G401.6 (cell line): ENCODE results near the gene UCK2.

ENCODE experiments used
- FAIRE-seq: peaks from 2 replicates; lab custom pipeline; 2012; peaks lifted over from hg19 to GRCh38; lab: Jason Lieb, UNC

The UCK2 gene

GRCh38 chr1:165900576-165901380 is 73.4 kb downstream of the UCK2 start:
- no peak for FAIRE-seq

- no peak for FAIRE-seq
Measured at GRCh38 chr1:165902565-165902964, 75.2 kb downstream of the UCK2 start.

- no peak for FAIRE-seq
Measured at GRCh38 chr1:165903672-165904071, 76.3 kb downstream of the UCK2 start.

- FAIRE-seq, result no peak
Measured at GRCh38 chr1:165904948-165905347, 77.5 kb downstream of the UCK2 start.

- FAIRE-seq, result no peak
Measured at GRCh38 chr1:165905853-165906252, 78.4 kb downstream of the UCK2 start.

- no peak for FAIRE-seq
Measured at GRCh38 chr1:165907256-165907857, 79.9 kb downstream of the UCK2 start.

- FAIRE-seq, result no peak
Measured at GRCh38 chr1:165910764-165911421, 83.5 kb downstream of the UCK2 start.

- no peak for FAIRE-seq
Measured at GRCh38 chr1:165911609-165912281, 84.3 kb downstream of the UCK2 start.

GRCh38 chr1:165912638-165913037 is 85.2 kb downstream of the UCK2 start:
- no peak for FAIRE-seq

- FAIRE-seq, result peak; percentile 96
Measured at GRCh38 chr1:165914136-165914798, 86.9 kb downstream of the UCK2 start.

GRCh38 chr1:165915480-165915879 is 88.1 kb downstream of the UCK2 start:
- no peak for FAIRE-seq

GRCh38 chr1:165915932-165916348 is 88.5 kb downstream of the UCK2 start:
- no peak for FAIRE-seq

GRCh38 chr1:165917166-165917565 is 89.8 kb downstream of the UCK2 start:
- FAIRE-seq, result no peak

GRCh38 chr1:165924117-165924516 is 96.7 kb downstream of the UCK2 start:
- no peak for FAIRE-seq

GRCh38 chr1:165925498-165926079 is 98.2 kb downstream of the UCK2 start:
- no peak for FAIRE-seq

- no peak for FAIRE-seq
Measured at GRCh38 chr1:165927169-165927568, 99.8 kb downstream of the UCK2 start.

GRCh38 chr1:165928075-165928731 is 100.8 kb downstream of the UCK2 start:
- no peak for FAIRE-seq

GRCh38 chr1:165930961-165931360 is 103.5 kb downstream of the UCK2 start:
- FAIRE-seq, result no peak

- no peak for FAIRE-seq
Measured at GRCh38 chr1:165933446-165934170, 106.2 kb downstream of the UCK2 start.

- no peak for FAIRE-seq
Measured at GRCh38 chr1:165936542-165936941, 109.1 kb downstream of the UCK2 start.

- FAIRE-seq, result no peak
Measured at GRCh38 chr1:165937829-165938228, 110.4 kb downstream of the UCK2 start.
